Central memory CD4-positive, alpha-beta T cell (primary cell): ENCODE measurements around the gene JMJD1C.

Experiments used
- DNase-seq: peaks from one replicate; pipeline ENCODE4 v3.0.0; 2022

The JMJD1C gene

DNA sequence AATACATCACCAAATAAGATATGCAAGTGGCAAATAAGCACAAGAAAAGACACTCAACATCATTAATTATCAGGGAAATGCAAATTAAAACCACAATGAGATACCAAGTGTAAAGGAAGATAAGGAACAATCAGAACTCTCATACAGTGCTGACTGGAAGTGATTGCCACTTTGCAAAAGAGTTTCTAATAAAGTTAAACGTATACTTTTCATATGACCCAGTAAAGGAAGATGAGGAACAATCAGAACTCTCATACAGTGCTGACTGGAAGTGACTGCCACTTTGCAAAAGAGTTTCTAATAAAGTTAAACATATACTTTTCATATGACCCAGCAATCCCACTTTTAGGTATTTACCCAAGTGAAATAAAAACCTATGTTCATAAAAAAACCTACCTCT, 12.2 kb upstream of the JMJD1C start:
- no peak for DNase-seq

DNA sequence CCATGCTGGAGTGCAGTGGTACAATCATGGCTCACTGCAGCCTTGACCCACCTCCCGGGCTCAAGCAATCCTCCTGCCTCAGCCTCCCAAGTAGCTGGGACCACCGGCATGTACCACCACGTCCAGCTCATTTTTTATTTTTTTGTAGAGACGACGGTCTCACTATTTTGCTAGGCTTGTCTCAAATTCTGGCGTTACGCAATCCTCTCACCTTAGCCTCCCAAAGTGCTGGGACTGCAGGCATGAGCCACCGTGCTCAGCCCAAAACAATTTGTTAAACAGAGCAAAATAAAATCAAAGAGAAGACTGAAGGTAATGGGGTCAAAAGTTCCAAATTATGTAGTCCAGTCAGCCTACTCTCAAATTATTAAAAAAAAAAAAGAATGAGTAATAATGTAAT, 8.7 kb upstream of the JMJD1C start:
- DNase-seq = no peak

DNA sequence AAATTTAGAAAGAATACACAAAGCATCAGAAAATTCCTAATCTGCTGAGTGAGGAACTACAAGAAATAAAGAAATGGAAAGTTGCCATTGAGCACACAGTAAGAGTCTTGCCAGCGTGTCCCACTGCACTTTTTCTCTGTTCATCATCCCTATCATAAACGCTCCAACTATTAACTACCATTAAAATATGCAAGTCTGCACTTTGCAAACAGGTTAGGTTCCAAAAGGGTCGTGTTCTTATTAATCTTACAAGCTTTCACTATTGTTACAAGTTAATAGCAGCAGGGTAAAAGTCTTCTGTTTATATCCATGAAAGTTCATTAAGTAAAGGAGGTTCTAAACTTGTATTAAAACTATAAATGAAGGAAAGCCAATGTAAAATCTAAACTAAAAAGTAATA, 5.2 kb upstream of the JMJD1C start:
- no peak for DNase-seq

DNA sequence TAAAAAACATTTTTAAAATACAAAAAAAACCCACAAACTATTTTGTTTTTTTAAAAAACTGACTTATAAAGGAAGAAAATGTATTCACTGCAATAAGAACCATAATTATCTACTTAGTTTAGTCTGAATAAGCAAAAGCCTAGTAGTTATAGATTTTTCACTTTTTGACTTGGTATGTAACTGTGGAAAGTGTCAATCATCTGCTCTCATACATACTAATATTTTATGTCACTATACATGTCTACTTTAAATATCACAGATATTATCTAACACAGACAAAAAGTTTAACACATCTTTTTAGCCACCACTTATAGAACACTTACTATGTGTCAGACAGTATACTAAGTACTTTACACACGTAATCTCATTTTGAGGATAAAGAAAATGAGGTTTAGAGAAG, 3.2 kb upstream of the JMJD1C start:
- DNase-seq = no peak

DNA sequence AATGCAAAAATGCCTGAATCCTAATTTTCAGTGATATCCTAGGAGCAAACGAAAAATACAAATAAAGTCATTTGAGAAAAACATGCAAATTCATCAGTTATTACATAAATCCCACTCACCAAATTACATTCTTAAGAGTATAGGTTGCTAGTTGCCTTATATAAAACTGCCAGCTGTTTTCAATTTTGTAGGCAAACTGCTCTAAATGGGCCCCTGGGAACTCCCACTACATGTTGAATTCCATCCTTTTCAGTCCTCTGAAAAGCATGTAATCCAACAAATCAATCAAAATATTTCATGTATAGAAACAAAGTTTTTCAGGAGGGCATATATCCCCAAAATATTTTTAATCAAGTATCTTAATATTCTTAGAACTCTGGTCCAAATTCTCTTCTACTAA, 2.1 kb upstream of the JMJD1C start:
- no peak for DNase-seq

DNA sequence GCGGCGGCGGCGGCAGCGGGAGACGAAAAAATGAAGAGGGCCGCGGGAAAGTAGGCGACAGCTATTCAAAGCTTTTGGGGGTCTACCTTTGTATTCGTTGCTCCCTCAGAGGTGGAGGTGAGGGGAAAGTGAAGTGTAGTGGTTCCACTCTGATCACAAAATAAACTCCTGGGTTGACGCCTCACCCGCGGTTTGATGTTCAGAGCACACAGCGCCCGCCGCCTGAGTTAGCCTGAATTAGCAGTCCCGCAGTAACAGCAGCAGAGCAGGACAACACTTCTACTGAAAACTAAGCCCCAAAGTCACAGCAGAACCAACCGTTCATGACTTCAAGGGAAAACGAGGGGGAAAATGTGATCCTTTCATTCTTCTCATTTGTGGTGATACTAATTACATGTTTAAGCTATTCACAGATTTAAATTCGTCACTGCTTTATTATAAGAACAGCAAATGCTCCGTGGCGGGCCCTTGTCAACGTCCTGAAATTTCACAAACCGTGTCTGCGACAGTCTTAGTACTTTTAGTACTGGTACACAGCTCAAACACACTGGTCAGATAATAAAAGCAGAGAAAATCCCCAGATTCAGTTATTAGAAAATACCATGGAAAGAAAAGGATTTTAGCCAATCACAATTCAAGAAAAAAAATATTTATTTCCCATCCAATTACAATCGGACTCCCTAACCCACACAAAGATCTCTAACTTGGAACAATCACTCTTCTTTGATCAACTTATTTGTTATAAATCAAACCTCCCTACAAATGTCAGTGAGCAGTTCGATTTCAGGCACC, 563 bp upstream of the JMJD1C start:
- no peak for DNase-seq

DNA sequence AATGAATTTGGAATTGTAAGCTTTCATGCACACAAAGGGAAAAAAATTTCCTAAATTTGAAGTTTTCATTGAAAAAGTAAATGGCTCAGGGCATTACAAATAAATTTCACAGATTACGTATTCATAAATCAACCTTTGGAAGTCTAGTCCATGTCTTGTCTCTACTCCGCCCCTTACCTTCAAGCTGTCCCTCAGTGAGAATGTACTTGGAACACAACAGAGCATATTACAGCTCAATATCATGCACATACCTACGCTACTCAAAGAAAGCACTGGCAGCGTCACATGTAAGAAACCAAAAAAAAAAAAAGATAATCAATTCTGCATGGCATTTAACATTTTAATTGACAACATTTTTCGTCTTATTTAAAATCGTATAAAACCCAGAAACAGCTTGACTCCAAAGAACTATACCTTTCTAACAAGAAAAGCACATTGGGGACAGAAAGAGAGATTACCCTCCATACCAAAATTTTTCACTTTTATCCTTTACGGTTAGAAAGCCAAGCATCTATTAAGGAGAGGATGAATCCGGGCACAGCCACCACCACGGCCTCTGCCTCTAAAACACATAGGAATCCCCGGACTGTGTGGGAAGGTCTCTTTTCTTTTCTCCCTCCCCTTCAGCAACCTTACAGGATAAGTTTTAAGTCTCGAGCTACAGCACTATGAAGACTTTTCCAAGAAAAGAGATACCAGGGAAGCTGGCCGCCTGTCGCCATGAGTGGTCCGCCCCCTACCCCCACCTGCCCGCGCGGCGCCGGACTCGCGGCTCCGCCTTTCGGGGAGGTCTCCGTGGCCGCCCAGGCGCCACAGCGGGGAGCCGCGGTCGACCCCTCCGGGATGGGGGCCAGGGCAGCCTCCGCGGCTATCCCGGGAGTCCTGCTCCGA, 1.1 kb downstream of the JMJD1C start:
- no peak for DNase-seq

DNA sequence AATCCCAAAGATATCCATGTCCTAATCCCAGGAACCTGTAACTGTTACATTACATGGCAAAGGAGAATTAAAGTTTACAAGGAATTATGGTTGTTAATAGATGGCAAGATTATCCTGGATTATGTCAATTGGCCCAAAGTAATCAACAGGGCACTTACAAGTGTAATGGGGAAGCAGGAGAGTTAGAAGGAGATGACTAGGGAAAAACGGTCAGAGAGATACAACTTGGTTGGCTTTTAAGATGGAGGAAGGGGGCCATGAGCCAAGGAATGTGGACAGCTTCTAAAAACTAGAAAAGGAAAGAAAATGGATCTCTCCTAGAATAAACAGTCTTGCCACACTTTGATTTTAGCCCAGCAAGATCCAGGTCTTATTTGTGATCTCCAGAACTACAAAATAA, 3.3 kb downstream of the JMJD1C start:
- DNase-seq = no peak

DNA sequence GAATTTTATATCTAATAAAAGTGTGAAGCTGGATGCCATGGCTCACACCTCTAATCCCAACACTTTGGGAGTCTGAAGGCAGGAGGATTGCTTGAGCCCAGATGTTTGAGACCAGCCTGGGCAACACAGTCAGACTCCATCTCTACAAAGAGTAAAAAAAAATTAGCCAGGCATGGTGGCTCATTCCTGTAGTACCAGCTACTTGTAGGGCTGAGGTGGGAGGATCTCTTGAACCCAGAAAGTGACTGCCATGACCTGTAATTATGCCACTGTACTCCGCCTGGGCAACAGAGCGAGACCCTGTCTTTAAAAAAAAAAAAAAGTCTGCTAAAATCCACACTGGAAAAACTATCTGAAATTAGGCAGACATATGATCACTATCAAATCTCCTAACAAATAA, 7.6 kb downstream of the JMJD1C start:
- no peak for DNase-seq

DNA sequence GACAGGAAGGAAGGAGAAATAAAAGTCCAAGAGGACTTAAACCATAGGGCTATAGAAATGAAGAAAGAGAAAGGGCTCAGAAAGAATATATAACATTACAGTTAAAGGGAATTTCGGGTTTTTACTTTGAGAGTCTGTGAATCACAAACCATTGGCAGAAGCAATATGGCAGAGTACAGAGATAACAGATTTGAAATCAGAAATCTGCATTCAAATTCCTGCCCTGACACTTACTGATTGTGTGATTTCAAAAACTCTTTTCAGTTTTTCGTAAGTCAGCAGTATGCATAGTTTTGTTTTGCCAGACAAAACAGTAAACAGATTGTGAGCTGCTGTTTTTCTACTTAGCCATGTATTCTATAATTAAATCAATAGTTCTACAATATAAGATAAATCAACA, 8.2 kb downstream of the JMJD1C start:
- DNase-seq = no peak

DNA sequence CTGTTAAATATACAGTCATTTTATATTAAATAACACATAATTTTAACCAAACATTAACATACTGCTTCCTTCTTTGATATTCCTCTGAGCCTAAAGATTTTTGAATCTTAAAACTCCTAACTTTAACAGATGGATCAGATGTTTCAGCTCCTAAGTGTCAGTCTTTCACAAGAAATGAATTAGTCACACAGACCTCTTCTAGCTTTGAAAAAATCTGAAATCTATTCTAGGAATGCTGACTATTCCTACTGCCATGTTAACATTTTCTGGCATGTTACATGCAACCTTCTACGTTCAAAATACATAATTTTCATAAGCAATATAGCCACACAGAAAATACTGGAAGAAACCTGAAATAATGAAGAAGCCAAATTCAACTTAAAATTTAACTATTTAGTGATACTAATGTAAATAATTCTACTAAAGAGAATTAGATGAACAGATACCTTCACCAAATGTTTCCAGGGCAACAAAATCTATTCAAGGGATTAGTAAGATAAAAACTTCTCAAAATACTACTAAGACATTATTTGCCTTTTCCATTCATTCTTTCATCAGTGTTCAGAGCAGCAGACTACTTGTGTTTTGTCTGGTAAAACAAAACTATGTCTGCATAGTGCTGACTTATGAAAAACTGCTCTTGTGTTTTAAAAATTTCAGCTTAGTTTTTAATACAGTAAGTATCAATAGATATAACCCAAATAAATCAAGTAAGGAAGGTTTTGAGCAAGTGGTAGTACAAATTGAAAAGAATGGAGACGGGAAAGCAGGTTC, 9.2 kb downstream of the JMJD1C start:
- DNase-seq = no peak

DNA sequence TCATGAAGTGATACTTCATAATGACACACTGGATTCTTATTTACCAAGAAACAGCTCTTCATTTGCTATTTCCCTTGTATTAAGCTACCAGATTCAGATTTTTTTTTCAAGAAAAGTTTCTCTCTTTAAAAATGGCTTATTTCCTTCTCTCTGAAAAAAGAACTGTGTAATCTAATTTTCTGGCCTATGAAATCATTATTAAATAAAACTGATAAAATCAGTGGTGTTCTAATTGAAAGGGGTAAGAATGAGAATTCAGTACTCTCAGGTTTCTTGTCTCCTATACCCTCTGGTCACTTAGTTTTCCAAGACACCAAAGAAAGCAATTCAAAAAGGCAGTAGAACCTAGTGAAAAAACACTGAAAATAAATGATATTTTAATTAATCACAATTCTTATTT, 10.3 kb downstream of the JMJD1C start:
- no peak for DNase-seq

DNA sequence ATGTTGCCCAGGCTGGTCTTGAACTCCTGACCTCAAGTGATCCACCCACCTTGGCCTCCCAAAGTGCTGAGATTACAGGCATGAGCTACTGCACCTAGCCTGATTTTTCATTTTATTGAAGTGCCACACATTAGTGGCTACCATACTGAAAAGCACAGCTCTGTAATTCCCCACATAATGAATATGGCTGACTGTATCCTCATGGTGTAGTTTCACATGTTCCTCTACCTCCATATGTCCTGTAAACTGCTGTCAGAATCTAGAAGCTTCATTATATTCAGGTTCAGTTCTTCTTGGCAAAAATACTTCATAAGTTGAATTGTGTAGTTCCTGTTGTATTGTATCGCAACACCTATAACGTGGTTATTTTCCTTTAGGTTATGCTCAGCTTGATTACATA, 11.1 kb downstream of the JMJD1C start:
- DNase-seq = no peak

DNA sequence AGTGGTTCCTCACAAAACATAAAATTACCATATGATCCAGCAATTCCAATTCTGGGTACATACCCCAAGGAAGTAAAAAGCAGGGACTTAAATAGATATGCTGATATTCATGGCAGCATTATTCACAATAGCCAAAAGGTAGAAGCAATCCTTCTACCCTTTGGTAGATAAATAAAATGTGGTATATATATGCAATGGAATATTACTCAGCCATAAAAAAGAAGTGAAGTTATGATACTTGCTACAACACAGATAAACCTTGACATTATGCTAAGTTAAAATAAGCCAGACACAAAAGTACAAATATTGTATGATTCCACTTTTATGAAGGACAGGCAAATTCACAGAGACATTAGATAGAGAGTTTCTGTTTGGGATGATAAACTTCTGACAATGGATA, 13.3 kb downstream of the JMJD1C start:
- DNase-seq = no peak

DNA sequence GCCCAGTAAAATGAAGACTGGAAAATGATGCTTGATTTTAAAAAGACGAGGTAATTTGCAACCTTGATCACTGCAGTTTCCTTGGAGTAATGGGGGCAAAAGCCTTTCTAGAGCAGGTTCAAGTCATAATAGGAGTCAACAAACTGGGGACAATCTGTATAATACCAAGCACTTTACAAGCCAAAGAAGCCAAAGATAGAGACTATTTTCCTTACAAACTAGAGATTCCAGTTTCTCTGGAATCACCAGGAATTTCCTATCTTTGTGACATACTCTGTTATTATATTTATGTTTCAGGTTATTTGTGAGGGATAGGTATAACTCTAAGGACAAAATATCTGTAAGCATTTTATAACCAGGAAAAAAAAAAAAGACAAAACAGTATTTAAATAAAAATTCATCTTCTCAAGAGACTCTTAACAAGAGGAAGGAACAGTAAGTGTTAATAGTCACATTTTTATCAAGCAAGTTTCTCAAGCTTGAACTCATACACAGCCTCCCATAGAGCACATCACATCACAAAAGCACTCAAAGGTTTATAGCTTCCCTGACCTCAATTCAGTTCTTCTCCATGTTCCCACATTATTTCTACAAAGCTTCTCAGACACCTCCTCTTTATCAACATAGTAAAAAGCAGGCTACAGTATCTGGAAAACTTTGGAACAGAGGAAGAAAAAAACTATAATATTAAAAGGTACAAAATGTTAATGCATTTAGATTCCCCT, 18.9 kb downstream of the JMJD1C start:
- DNase-seq = no peak

DNA sequence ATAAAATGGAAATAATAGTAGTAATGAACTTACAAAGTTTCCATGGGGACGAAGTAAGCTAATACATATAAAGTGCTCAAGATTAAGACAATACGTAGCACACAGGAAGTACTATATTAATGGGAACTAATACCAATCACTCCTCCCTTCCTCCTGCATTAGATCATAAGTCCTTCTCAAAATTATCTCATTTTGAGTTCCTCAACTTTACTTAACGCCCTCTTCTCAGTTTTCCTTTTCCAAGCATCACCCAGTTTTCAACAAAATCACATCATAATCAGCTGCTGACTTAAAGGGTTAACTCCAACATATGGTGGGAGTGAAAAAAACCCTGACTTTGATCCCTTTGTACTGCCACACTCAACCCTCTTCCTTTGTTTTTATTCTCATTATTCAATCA, 24.4 kb downstream of the JMJD1C start:
- DNase-seq = no peak

DNA sequence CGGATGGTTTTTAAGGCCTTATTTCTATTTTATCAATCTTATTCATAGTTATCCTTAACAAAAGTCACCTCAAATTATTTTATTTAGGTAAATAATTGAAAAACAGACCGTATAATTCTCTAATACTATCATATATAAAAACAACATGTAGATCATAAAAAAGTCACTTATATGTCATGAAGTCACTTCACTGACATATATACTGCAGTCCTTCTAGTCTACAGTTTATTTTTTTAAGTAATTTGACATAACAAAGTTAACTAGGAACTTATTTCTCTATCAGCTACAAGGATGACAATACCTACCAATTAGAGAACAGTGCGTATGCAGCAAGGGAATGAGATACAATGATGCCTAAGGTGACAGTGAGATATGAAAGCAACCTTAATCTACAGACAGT, 26.2 kb downstream of the JMJD1C start:
- DNase-seq = no peak

DNA sequence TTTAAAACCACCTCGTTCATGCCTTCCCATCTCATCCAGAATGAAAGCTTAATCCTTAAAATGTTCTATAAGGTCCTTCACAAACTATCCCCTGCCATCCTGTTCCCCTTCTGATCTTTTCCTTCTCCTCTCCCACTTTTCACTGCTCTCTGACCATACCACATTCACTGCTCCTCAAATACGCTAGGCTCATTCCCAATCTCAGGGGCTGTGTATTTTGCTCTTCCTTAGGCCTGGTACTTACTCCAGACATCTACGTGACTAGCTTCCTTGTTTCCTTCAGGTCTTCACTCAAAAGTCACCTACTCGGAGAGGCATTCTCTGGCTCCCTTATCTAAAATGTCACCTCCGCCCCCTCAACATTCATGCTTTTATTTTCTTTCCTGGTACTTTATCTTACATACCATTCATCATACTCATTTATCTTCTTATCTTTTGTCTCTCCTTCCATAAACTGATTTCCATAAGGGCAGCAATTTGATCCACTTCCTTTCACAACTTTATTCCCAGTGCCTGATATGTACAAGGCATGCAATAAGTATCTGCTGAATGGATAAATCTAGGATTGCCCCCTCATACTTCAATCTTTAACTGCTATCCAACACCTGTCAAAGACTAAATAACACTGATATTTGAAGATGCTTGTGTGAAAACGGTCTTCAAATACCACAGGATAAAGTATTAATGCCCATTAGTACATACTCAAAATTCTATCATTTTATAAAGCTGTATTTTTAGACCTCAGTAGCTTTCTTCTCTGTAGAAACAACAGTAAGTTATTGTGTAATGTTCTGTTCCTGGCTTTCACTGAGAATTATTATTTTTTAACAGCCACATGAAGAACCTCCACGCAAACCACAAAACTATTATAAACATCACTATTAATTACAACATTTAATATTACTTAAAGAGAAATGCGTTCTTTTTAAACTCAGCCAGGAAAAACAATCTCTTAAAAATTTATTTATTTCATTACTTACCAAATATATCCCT, 27.0 kb downstream of the JMJD1C start:
- DNase-seq = no peak

DNA sequence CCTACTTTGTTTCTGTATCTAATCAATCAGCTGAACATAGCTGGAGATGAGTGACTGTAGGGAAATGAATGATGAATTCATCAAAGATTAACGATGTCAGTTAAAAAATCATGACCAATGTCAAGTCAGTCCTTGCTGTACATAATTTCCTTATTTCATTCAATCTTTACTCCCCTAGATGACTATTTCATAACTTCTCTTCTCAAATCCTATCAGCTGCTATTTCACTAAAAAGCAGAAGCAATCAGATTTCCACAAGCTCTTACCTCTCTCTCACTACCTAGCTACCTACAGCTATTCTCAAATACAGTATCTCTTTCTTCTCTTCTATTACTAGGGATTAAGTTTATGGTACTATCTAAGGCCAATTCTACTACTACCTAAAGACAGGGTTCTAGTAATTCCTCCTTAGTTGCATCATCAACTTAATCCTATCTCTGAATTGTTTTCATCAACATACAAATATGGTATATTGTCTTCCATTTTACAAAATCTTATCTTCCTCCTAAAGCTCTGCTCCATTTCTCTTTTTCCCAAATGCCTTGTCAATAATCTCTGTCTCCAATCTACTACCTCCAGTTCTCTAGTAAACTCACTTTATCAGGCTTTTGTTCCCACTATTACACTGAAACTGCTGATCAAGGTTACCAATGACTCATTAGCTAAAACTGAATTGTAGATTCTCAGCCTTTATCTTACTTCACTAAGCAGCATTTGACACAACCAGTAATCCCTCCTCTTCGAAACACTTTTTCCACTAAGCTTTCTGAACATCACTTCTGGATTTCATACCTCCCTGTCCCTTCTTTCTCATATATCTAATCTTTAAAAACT, 28.4 kb downstream of the JMJD1C start:
- DNase-seq = no peak

DNA sequence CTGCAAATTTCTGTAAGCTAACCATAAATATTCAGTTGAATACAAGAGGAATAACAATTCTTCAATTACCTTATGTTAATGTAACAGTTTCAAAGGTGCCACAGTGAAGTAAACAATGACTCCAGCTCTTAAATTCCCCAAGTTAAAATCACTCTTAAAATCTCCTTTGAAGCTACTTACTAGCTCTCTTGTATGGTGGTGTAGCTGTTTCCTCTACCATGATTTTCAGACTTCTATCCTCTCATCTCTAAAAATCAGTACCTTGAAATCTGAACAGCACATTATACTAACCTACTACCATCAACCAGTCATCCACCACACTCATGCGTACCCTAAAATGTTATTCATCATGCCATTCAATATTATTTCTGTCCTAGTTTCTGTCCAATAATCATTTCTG, 29.6 kb downstream of the JMJD1C start:
- DNase-seq = no peak
